ENCODE results near the gene PSMB8. TPM values are rescaled to one million over a fixed set of nuclear protein-coding genes. Genes with fewer than 3 reads are reported as not detected.

PSMB8 gene
- total RNA-seq, 2 experiments from 2014 or later: 370 to 371 TPM

GRCh38 chr6:32794510-32794909, 49.3 kb downstream of the PSMB8 start:
- Mint-ChIP-seq H3K4me1 (ENCODE audit: low read depth) (peaks cover 23% of the 10 kb centered on the region), H3K4me3 (no peak overlapping the region), H3K9me3 (no peaks in the 10 kb centered on the region), H3K27ac (no peak overlapping the region), H3K36me3 (ENCODE audit: low read depth) (no peaks in the 10 kb centered on the region), H3K27me3 (peaks cover 32% of the 10 kb centered on the region)
- TF ChIP-seq CTCF (IDR thresholded peaks at IDR 0.05): no peak
- intact Hi-C loops (cut with micrococcal nuclease): loop anchor here (10.0 kb wide), 1 partner anchor 80 kb away; no protein-coding TSS in a partner anchor
- no peak for DNase-seq
- ATAC-seq: no peak
- CTCF ChIA-PET: interaction anchor here (0.9 to 4.3 kb wide), 8 partner anchors 8 to 380 kb away, joined by 3 to 47 read pairs (median 8); no protein-coding TSS in a partner anchor
- POLR2A ChIA-PET: interaction anchor here (0.8 to 1.4 kb wide), 3 partner anchors 26 to 384 kb away, joined by 3 read pairs; no protein-coding TSS in a partner anchor

DNA sequence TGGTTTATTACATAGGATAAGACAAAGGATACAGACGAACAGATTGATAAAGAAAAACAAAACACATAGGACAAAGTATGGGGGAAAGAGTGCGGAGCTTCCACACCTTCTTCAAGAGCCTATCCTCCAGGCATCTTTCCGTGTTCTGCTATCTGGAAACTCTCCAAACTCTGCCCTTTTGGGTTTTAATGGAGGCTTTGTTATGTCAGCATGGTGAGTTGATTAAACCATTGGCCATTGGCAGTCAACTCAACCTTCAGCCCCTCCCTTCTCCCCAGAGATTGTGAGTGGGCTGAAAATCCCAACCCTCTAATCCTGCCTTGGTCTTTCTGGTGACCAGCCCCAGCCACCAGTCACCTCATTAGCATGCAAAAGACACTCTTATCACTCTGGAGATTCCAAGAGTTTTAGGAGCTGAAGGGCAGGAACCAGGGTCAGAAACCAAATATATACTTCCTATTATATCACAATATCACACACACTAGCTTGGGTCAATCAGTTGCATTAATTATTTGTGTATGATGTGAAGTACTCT, 50.9 kb downstream of the PSMB8 start:
- DNase-seq (no peak), ATAC-seq (no peak)
- H3K9me3 Mint-ChIP-seq: no peaks in the 10 kb centered on the region
- intact Hi-C loops (cut with micrococcal nuclease): loop anchor here (10.0 kb wide), 1 partner anchor 78 kb away; no protein-coding TSS in a partner anchor
- H3K27ac Mint-ChIP-seq: no peak overlapping the region
- peaks cover 23% of the 10 kb centered on the region for H3K4me1 Mint-ChIP-seq (ENCODE audit: low read depth)
- H3K4me3 Mint-ChIP-seq: no peak overlapping the region
- TF ChIP-seq CTCF (IDR thresholded peaks at IDR 0.05): no peak
- ChIA-PET POLR2A (no interaction called here), CTCF (interaction anchor here (0.7 to 4.3 kb wide), 8 partner anchors 9 to 389 kb away, joined by 3 to 47 read pairs (median 5); no protein-coding TSS in a partner anchor)
- H3K36me3 Mint-ChIP-seq (ENCODE audit: low read depth): no peaks in the 10 kb centered on the region
- peaks cover 34% of the 10 kb centered on the region for H3K27me3 Mint-ChIP-seq

Other genes with a start within 250 kb of the PSMB8 start
- gene HLA-DQA1, start 206.6 kb downstream of the PSMB8 start, total RNA-seq: 1 to 10 TPM; 3.4 to 3.9 TPM
- gene HLA-DQB1, start 177.4 kb downstream of the PSMB8 start, total RNA-seq: 1 to 10 TPM; 5.3 to 6.9 TPM
- under 1 TPM in 1 of 2 experiments, not detected in 1; 0.18 TPM for gene HLA-DQA2, start 102.7 kb downstream of the PSMB8 start, total RNA-seq
- gene HLA-DQB2, start 80.5 kb downstream of the PSMB8 start, total RNA-seq: under 1 TPM in 1 of 2 experiments, not detected in 1; 0.60 TPM
- 10 to 100 TPM; 10.2 to 11.6 TPM for gene HLA-DOB, start 27.0 kb downstream of the PSMB8 start, total RNA-seq
- gene TAP2, start 5.3 kb downstream of the PSMB8 start, total RNA-seq: 100 to 1,000 TPM; 110 to 113 TPM
- 100 to 1,000 TPM; 210 to 211 TPM for gene TAP1, start 9.7 kb upstream of the PSMB8 start, total RNA-seq
- gene PSMB9, start 10.1 kb upstream of the PSMB8 start, total RNA-seq: 100 to 1,000 TPM; 219 to 229 TPM
- gene HLA-DMB, start 97.0 kb upstream of the PSMB8 start, total RNA-seq: 1 to 10 TPM; 3.5 to 3.6 TPM
- 10 to 100 TPM; 16.2 TPM for gene HLA-DMA, start 109.0 kb upstream of the PSMB8 start, total RNA-seq
- 100 to 1,000 TPM; 219 to 235 TPM for gene BRD2, start 124.5 kb upstream of the PSMB8 start, total RNA-seq
- gene HLA-DOA, start 165.5 kb upstream of the PSMB8 start, total RNA-seq: 1 to 10 TPM; 6.4 to 8.1 TPM
- 10 to 100 TPM; 27.6 to 27.9 TPM for gene HLA-DPA1, start 229.6 kb upstream of the PSMB8 start, total RNA-seq
- 10 to 100 TPM; 12.3 to 14.8 TPM for gene HLA-DPB1, start 231.9 kb upstream of the PSMB8 start, total RNA-seq